Measurements from ENCODE around the gene MNDA.

MNDA gene

GRCh38 chr1:158830904-158831507 is at the start of gene MNDA:
TSS of gene MNDA (plus strand) at chr1:158831351. CDS start at chr1:158842154, 10,803 bp downstream.
- peak; percentile 99 for DNase-seq

- no peak for DNase-seq
Observed at GRCh38 chr1:158793604-158794003, 37.5 kb upstream of the MNDA start.

GRCh38 chr1:158794247-158794646 is 36.9 kb upstream of the MNDA start:
- DNase-seq: no peak

- no peak for DNase-seq
Observed at GRCh38 chr1:158798531-158798930, 32.6 kb upstream of the MNDA start.

- DNase-seq: no peak
Observed at GRCh38 chr1:158799689-158800088, 31.5 kb upstream of the MNDA start.

GRCh38 chr1:158800526-158800925 is 30.6 kb upstream of the MNDA start:
- DNase-seq: no peak

GRCh38 chr1:158801396-158801795 is 29.8 kb upstream of the MNDA start:
- DNase-seq: no peak

- DNase-seq: no peak
Observed at GRCh38 chr1:158803678-158804077, 27.5 kb upstream of the MNDA start.

- DNase-seq: no peak
Observed at GRCh38 chr1:158806916-158807536, 24.1 kb upstream of the MNDA start.

GRCh38 chr1:158809256-158809655 is 21.9 kb upstream of the MNDA start:
- no peak for DNase-seq

GRCh38 chr1:158809862-158810261 is 21.3 kb upstream of the MNDA start:
- peak; percentile 88 for DNase-seq

GRCh38 chr1:158810311-158810710 is 20.8 kb upstream of the MNDA start:
- DNase-seq: no peak

- DNase-seq: no peak
Observed at GRCh38 chr1:158812336-158812735, 18.8 kb upstream of the MNDA start.

- no peak for DNase-seq
Observed at GRCh38 chr1:158813164-158813563, 18.0 kb upstream of the MNDA start.

GRCh38 chr1:158814970-158815369 is 16.2 kb upstream of the MNDA start:
- DNase-seq: no peak

- peak; percentile 75 for DNase-seq
Observed at GRCh38 chr1:158818560-158818959, 12.6 kb upstream of the MNDA start.

GRCh38 chr1:158818975-158819431 is 12.1 kb upstream of the MNDA start:
- no peak for DNase-seq

- peak; percentile 40 for DNase-seq
Observed at GRCh38 chr1:158819461-158820443, 11.4 kb upstream of the MNDA start.

GRCh38 chr1:158821723-158822122 is 9.4 kb upstream of the MNDA start:
- DNase-seq: no peak

GRCh38 chr1:158830074-158830677 is 975 bp upstream of the MNDA start:
- no peak for DNase-seq

GRCh38 chr1:158833264-158833663 is 2.1 kb downstream of the MNDA start:
- peak; percentile 78 for DNase-seq

GRCh38 chr1:158836038-158836437 is 4.9 kb downstream of the MNDA start:
- no peak for DNase-seq

- no peak for DNase-seq
Observed at GRCh38 chr1:158838660-158839059, 7.5 kb downstream of the MNDA start.

Measured in SIG-M5 (cell line).